Measurements from ENCODE around the gene NALCN. TPM values are rescaled to one million over a fixed set of nuclear protein-coding genes. Genes with fewer than 3 reads are reported as not detected.

The NALCN gene
- total RNA-seq, 1 experiment from 2014 or later, result 8.5 TPM

DNA sequence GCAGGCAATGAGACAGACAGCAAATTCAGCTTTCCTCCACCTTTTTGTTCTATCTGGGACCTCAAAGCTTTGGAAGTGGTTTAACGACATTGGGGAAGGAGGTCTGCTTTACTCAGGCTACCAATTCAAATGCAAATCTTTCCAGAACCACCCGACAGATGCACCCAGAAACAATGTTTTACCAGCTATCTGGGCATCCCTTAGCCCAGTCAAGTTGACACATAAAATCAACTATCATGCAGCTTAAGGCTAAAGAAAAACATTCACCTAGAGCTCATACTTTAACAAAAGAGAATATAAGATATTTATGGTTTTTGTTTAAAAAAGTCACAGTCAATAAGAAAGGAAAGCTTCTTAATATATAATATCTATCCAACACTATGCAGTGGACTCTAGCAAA lies 246.0 kb downstream of the NALCN start:
- CTCF ChIA-PET, result interaction anchor here (0.6 to 0.8 kb wide), 3 partner anchors 25 to 1674 kb away, joined by 3 to 4 read pairs (median 3); no protein-coding TSS in a partner anchor
- POLR2A ChIA-PET, result interaction anchor here (0.7 kb wide), 1 partner anchor 15 kb away, joined by 3 read pairs; no protein-coding TSS in a partner anchor
- Mint-ChIP-seq H3K4me3 (ENCODE audit: unreplicated experiment) (no peak overlapping the region), H3K27me3 (ENCODE audit: insufficient read depth, unreplicated experiment) (no peaks in the 10 kb centered on the region), H3K4me1 (ENCODE audit: insufficient read depth, unreplicated experiment) (no peaks in the 10 kb centered on the region), H3K27ac (ENCODE audit: low read depth, unreplicated experiment) (no peak overlapping the region), H3K36me3 (ENCODE audit: insufficient read depth, unreplicated experiment) (no peaks in the 10 kb centered on the region), H3K9me3 (ENCODE audit: unreplicated experiment) (peaks cover 11% of the 10 kb centered on the region)
- no peak for DNase-seq (ENCODE audit: unreplicated experiment)
- intact Hi-C loops (cut with micrococcal nuclease), result no loop called here
- BruUV-seq (replicated peaks), result no TSS peak
- no peak for TF ChIP-seq CTCF (IDR thresholded peaks at IDR 0.05; ENCODE audit: unreplicated experiment)

GRCh38 chr13:101157261-101157660 lies 259.0 kb downstream of the NALCN start:
- H3K27ac Mint-ChIP-seq (ENCODE audit: low read depth, unreplicated experiment), result no peak overlapping the region
- no peaks in the 10 kb centered on the region for H3K36me3 Mint-ChIP-seq (ENCODE audit: insufficient read depth, unreplicated experiment)
- CTCF ChIA-PET, result interaction anchor here (0.6 to 2.2 kb wide), 4 partner anchors 13 to 1282 kb away, joined by 3 to 12 read pairs (median 6); no protein-coding TSS in a partner anchor
- POLR2A ChIA-PET, result no interaction called here
- no peaks in the 10 kb centered on the region for H3K9me3 Mint-ChIP-seq (ENCODE audit: unreplicated experiment)
- no peak for DNase-seq (ENCODE audit: unreplicated experiment)
- no peak for TF ChIP-seq CTCF (IDR thresholded peaks at IDR 0.05; ENCODE audit: unreplicated experiment)
- BruUV-seq (replicated peaks), result no TSS peak
- H3K4me1 Mint-ChIP-seq (ENCODE audit: insufficient read depth, unreplicated experiment), result peaks cover 6% of the 10 kb centered on the region
- no peaks in the 10 kb centered on the region for H3K27me3 Mint-ChIP-seq (ENCODE audit: insufficient read depth, unreplicated experiment)
- no peak overlapping the region for H3K4me3 Mint-ChIP-seq (ENCODE audit: unreplicated experiment)
- intact Hi-C loops (cut with micrococcal nuclease), result loop anchor here (10.0 kb wide), 1 partner anchor 258 kb away; the partner anchor contains the start of gene NALCN

DNA sequence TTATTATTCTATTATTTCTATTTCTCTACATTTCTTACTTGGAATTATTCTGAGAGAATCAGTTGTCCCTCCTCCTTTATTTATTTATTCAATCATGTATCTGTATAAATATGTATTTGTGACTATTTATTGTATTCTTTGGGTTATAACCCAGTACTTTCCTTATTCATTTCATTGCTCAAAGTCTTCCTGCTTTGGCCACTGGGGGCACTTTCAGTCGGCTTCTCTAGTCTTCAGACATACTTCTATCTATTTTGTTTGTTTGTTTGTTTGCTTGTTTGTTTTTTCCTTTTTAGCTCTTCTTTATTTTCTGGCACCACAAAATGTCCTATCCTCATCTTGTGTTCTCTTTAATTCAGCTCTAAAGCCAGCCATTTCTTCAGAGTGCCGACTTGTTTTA lies 260.4 kb downstream of the NALCN start:
- ChIA-PET POLR2A (interaction anchor here (0.6 to 0.7 kb wide), 3 partner anchors 15 to 1336 kb away, joined by 3 to 4 read pairs (median 3); no protein-coding TSS in a partner anchor), CTCF (interaction anchor here (0.6 to 3.1 kb wide), 11 partner anchors 11 to 601 kb away, joined by 3 to 25 read pairs (median 3); no protein-coding TSS in a partner anchor)
- peaks cover 3% of the 10 kb centered on the region for H3K4me1 Mint-ChIP-seq (ENCODE audit: insufficient read depth, unreplicated experiment)
- intact Hi-C loops (cut with micrococcal nuclease), result loop anchor here (10.0 kb wide), 1 partner anchor 259 kb away; the partner anchor contains the start of gene NALCN
- peak; percentile 20 for DNase-seq (ENCODE audit: unreplicated experiment)
- no peak overlapping the region for H3K27ac Mint-ChIP-seq (ENCODE audit: low read depth, unreplicated experiment)
- H3K36me3 Mint-ChIP-seq (ENCODE audit: insufficient read depth, unreplicated experiment), result no peaks in the 10 kb centered on the region
- no peaks in the 10 kb centered on the region for H3K27me3 Mint-ChIP-seq (ENCODE audit: insufficient read depth, unreplicated experiment)
- no peak overlapping the region for H3K4me3 Mint-ChIP-seq (ENCODE audit: unreplicated experiment)
- TF ChIP-seq CTCF (IDR thresholded peaks at IDR 0.05; ENCODE audit: unreplicated experiment), result peak; percentile 29
- no peaks in the 10 kb centered on the region for H3K9me3 Mint-ChIP-seq (ENCODE audit: unreplicated experiment)
- no TSS peak for BruUV-seq (replicated peaks)

DNA sequence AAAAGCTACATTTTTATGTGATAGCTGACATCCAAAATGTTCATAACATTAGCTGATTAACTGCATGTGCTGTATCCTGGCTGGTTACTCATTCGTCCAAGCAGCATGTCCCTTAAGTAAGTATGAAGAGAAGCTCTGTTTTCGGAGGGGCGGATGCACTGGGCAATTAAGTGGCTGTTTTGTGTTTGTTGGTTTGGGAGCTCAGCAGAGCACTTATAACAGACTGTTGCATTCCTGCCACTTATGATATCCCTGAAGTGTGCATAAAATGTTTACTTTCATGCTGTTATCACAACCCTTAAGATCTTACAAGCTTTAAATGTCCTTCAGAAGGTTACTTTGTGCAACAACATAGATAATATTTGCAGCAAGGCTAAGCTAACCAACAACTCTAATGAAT lies 264.1 kb downstream of the NALCN start:
- Mint-ChIP-seq H3K4me3 (ENCODE audit: unreplicated experiment) (no peak overlapping the region), H3K4me1 (ENCODE audit: insufficient read depth, unreplicated experiment) (no peaks in the 10 kb centered on the region), H3K36me3 (ENCODE audit: insufficient read depth, unreplicated experiment) (no peaks in the 10 kb centered on the region), H3K27me3 (ENCODE audit: insufficient read depth, unreplicated experiment) (no peaks in the 10 kb centered on the region), H3K27ac (ENCODE audit: low read depth, unreplicated experiment) (no peak overlapping the region), H3K9me3 (ENCODE audit: unreplicated experiment) (no peaks in the 10 kb centered on the region)
- ChIA-PET CTCF (interaction anchor here (0.6 kb wide), 2 partner anchors 30 to 357 kb away, joined by 3 read pairs; no protein-coding TSS in a partner anchor), POLR2A (no interaction called here)
- no peak for TF ChIP-seq CTCF (IDR thresholded peaks at IDR 0.05; ENCODE audit: unreplicated experiment)
- intact Hi-C loops (cut with micrococcal nuclease), result loop anchor here (10.0 kb wide), 1 partner anchor 263 kb away; the partner anchor contains the start of gene NALCN
- BruUV-seq (replicated peaks), result no TSS peak
- no peak for DNase-seq (ENCODE audit: unreplicated experiment)
